HG03060 (cell line): ENCODE measurements around the gene ANKFY1.
"Not testable (repeated sequence)": the region's sequence is repeated elsewhere in the genome, so short reads cannot be mapped to it uniquely, and the experiment has no call there.

ENCODE experiments used
- ATAC-seq: cut with Tn5 transposase; IDR thresholded peaks from one replicate; pipeline ENCODE4 v1.9.1; 2021; ENCODE audit warnings: low read depth, moderate number of reproducible peaks; ENCODE audit not compliant: unreplicated experiment

The ANKFY1 gene

GRCh38 chr17:4262703-4263102, 1.1 kb downstream of the ANKFY1 start:
- ATAC-seq = no peak

DNA sequence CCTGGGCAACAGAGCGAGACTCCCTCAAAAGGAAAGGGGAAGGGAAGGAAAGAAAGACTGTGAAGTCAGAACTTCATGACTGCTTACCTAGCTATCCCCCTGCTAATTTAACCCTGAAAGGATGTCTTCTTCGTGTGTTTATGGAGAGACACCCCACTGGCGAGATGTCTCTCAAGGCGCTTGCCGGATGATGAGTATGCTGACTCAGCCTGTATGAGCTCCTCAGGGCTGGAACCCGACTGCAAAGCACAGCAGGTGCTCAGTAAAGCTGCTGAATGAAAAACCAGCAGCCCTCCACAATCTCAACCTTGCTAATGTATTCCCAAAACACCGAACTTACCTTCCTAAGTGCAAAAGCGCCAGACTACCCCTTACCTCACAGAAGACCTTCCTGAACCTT, 2.3 kb downstream of the ANKFY1 start:
- no peak for ATAC-seq

- ATAC-seq = no peak
These were observed 4.9 kb downstream of the ANKFY1 start for GRCh38 chr17:4258867-4259266.

DNA sequence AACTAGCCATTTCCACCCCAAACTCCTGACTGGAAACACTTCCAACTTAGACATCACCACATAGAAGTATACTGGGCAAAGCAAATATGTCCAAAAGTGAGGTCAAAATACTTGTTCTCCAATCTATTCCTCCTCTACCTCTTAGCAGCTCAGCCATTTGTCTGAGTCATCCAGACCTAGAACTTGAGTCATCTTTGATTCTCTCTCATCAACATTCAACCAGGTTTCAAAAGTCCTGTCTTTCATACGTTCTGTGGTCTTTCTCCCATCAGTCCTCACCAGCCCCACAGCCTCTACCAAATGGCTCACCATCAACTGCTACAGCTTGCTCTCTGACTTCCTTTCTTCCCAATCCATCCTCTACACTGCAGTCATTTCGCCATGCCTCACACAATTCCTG, 6.8 kb downstream of the ANKFY1 start:
- no peak for ATAC-seq

DNA sequence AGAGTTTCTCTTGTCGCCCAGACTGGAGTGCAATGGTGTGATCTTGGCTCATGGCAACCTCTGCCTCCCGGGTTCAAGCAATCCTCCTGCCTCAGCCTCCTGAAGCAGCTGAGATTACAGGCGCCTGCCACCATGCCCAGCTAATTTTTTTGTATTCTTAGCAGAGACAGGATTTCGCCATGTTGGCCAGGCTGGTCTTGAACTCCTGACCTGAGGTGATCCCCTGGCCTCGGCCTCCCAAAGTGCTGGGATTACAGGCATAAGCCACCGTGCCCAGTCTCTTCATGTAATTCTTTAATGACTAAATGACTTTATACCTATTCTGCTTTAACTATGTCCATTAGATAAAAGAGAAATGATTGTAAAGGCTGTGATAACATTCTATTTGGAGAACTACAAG, 8.5 kb downstream of the ANKFY1 start:
- ATAC-seq = not testable (repeated sequence)

DNA sequence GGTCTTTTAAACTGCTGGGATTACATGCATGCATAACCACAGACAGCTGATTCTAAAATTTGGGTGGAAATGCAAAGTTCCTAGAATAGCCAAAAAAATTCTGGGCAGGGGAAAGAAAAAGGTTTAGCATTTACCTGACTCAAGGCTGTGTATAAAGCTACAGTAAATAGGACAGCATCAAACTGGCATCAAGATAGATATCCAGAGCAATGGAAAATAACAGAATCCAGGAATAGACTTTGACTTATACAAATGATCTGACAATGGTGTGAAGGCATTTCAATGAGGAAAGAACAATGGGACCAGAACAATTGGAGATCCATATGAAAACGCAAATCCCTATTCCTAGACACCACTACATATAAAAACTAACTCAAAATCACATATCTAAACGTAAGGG, 12.9 kb downstream of the ANKFY1 start:
- ATAC-seq = no peak

- ATAC-seq = no peak
These were observed 14.2 kb downstream of the ANKFY1 start for GRCh38 chr17:4249452-4250029.

DNA sequence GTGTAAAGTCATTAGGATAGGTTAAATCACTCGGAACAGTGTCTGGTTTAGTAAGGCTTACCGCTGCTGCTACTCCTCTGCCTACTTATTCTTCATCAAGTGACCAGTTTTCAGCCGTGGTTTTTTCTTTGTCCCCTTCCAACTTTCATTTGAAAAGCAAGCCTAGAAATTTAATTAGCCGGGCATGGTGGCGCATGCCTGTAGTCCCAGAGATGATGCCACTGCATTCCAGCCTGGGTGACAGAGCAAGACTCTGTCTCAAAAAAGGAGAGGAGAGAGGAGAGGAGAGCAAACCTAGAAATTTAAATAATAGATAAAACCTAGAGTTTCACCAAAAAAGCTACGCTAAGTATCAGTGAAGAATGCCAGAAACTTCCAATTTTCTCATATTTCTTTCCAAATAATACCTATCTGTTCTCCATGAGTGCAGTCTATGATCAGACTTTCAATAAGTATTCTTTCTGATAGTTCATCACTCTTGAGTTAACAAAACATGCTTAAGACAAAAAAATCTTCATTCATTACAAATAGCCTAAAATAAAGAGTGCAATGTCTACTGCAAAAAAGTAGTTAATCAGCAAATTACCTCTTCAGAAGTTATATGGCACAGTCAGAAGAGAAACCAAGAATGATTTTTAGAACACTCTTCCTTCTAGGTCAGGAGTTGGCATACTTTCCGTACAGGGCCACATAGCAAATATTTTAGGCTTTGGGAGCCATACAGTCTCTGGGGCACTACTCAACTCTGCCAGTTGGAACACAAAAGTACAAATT, 15.1 kb downstream of the ANKFY1 start:
- no peak for ATAC-seq

GRCh38 chr17:4247971-4248388, 15.8 kb downstream of the ANKFY1 start:
- ATAC-seq = no peak

DNA sequence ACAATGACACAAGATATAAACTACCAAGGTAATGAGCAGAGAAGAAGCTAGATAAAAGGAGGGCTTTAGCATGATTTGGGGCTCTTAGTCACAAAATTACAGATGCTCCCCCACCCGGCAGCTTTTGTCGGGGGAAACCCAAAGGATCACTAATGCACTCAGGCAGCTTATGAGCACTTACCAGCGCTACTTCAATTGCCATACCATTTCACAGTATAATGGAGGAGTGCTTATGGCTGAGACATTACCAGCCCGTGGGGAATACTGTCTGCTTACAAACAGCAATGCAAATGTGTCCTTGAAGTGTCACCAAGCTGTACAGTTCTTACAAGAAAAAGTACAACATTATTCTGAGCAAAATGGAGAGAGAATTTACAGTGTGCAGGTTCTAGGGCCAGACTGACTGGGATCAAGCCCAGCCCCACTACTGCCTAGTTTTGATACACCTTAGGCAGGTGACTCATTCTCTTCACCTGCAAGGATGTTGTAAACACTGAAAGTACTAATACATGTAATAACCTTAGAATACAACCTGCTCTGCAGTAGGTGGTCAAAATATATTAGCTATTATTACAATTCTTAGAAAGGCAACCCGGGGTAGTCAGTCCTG, 16.3 kb downstream of the ANKFY1 start:
- no peak for ATAC-seq

DNA sequence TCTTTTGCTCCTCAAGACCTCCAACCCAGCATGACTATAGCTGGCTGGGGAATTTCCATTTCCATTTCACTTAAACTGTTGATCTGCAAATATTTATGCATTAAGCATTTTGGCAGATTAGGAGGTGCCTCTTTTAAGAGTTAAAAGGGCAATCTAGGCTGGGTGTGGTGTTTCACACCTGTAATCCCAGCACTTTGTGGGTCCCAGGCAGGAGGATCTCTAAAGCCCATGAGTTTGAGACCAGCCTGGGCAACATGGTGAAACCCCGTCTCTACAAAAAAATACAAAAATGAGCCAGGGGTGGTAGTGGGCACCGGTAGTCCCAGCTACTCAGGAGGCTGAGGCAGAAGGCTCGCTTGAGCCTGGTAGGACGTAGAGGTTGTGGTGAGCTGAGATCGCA, 17.1 kb downstream of the ANKFY1 start:
- ATAC-seq = no peak

DNA sequence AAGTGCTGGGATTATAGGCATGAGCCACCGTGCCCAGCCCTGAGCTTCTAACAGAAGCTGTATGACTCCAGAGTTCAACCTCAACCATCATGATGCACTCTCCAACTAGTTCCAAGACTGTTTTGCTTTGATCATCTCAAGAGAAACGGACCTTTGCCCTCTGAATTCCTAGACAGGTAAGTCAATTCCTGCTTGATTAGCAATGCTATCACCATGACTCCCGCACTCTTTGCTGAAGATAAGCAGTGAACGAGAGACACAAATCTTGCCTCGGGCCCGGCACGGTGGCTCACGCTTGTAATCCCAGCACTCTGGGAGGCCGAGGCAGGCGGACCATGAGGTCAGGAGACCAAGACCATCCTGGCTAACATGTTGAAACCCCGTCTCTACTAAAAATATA, 22.2 kb downstream of the ANKFY1 start:
- no peak for ATAC-seq

GRCh38 chr17:4236456-4236855, 27.3 kb downstream of the ANKFY1 start:
- no peak for ATAC-seq

GRCh38 chr17:4235372-4236279, 28.2 kb downstream of the ANKFY1 start:
- no peak for ATAC-seq

GRCh38 chr17:4234401-4234800, 29.4 kb downstream of the ANKFY1 start:
- ATAC-seq = no peak

DNA sequence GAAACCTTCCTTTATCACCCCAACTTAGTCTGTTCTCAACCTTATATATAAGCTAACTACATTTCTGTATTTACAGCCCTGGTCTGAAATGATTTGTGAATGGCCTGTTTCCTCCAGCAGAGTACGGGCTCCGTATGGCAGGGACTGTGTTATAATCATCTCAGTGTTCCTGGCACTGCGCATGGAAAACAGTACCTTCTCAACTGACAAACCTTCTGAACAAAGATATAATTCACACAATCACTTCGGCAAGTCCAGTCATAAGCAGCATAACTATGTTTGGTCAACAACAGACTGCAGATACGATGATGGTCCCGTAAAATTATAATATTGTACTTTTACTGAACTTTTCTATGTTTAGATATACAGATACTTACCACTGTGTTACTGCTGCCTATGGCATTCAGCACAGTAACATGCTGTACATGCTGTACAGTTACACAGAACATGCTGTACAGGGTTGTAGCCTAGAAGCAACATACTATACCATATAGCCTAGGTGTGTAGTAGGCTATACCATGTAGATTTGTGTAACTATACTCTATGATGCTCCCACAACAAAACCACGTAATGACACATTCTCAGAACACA, 30.0 kb downstream of the ANKFY1 start:
- no peak for ATAC-seq

DNA sequence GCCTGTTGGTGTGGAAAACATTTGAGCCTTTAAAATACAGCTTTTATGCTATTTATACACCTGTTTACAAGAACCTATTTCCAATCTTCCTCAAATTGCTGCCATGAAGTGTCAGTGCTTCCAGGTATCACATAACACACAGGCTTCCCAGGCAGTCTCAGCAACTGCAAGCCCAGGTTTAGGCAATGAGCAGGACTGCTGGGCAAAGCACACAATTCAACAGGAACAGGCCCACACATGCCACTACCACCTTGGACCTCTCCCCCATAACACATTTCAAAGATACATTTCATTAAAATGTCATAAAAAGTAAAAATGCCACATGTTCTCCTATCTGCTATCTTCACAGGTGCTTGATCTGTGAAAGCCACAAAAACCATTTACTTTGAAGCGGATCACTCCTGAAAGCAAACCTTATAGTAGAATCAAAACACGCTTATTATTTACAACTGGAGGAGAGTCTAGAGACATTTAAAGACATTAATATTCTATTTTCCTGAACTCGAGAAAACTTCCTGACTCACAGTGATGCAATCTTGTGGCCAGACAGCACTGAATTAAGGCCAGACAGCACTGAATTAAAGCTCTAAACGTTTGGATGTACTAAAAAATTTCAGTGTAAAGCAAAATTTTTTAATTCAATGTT, 31.5 kb downstream of the ANKFY1 start:
- ATAC-seq = no peak

GRCh38 chr17:4229627-4230541, 33.9 kb downstream of the ANKFY1 start:
- ATAC-seq = no peak
